ENCODE results near the gene ZNF823. TPM values are rescaled to one million over a fixed set of nuclear protein-coding genes. Genes with fewer than 3 reads are reported as not detected.

Gene ZNF823
- total RNA-seq, 1 donor from 2014 or later = 8.5 TPM

- Mint-ChIP-seq H3K36me3 (ENCODE audit: unreplicated experiment) (peaks cover 15% of the 10 kb centered on the region), H3K27me3 (ENCODE audit: unreplicated experiment) (peaks cover 17% of the 10 kb centered on the region), H3K4me1 (ENCODE audit: low read depth, unreplicated experiment) (peaks cover 1% of the 10 kb centered on the region), H3K27ac (ENCODE audit: unreplicated experiment) (peak within 1 kb of the TSS; percentile 98), H3K4me3 (ENCODE audit: unreplicated experiment) (peak within 1 kb of the TSS; percentile 99), H3K9me3 (ENCODE audit: unreplicated experiment) (peaks cover 6% of the 10 kb centered on the region)
- peak; percentile 99 for DNase-seq
- no peak for TF ChIP-seq CTCF (IDR thresholded peaks at IDR 0.05; ENCODE audit: partially characterized antibody, unreplicated experiment)
These were observed 28.1 kb upstream of the ZNF823 start, which contains the start of gene ZNF441 for GRCh38 chr19:11766597-11767591. Gene ZNF441 (plus strand): TSS chr19:11767000. CDS start chr19:11767194, 194 bp downstream.

- DNase-seq = no peak
- Mint-ChIP-seq H3K27me3 (ENCODE audit: unreplicated experiment) (peaks cover 16% of the 10 kb centered on the region), H3K27ac (ENCODE audit: unreplicated experiment) (no peak overlapping the region), H3K4me1 (ENCODE audit: low read depth, unreplicated experiment) (peaks cover 1% of the 10 kb centered on the region), H3K9me3 (ENCODE audit: unreplicated experiment) (peaks cover 6% of the 10 kb centered on the region), H3K36me3 (ENCODE audit: unreplicated experiment) (peaks cover 5% of the 10 kb centered on the region), H3K4me3 (ENCODE audit: unreplicated experiment) (no peak overlapping the region)
- TF ChIP-seq CTCF (IDR thresholded peaks at IDR 0.05; ENCODE audit: partially characterized antibody, unreplicated experiment) = no peak
These were observed 24.9 kb upstream of the ZNF823 start for GRCh38 chr19:11763611-11764010.

GRCh38 chr19:11763117-11763516 lies 24.4 kb upstream of the ZNF823 start:
- Mint-ChIP-seq H3K27ac (ENCODE audit: unreplicated experiment) (no peak overlapping the region), H3K4me3 (ENCODE audit: unreplicated experiment) (no peak overlapping the region), H3K4me1 (ENCODE audit: low read depth, unreplicated experiment) (peaks cover 1% of the 10 kb centered on the region), H3K27me3 (ENCODE audit: unreplicated experiment) (peaks cover 12% of the 10 kb centered on the region), H3K36me3 (ENCODE audit: unreplicated experiment) (peaks cover 5% of the 10 kb centered on the region), H3K9me3 (ENCODE audit: unreplicated experiment) (peaks cover 6% of the 10 kb centered on the region)
- no peak for DNase-seq
- TF ChIP-seq CTCF (IDR thresholded peaks at IDR 0.05; ENCODE audit: partially characterized antibody, unreplicated experiment) = no peak

GRCh38 chr19:11759805-11760204 lies 21.1 kb upstream of the ZNF823 start:
- H3K36me3 Mint-ChIP-seq (ENCODE audit: unreplicated experiment) = peaks cover 12% of the 10 kb centered on the region
- no peak for DNase-seq
- peaks cover 2% of the 10 kb centered on the region for H3K27me3 Mint-ChIP-seq (ENCODE audit: unreplicated experiment)
- H3K4me3 Mint-ChIP-seq (ENCODE audit: unreplicated experiment) = no peak overlapping the region
- H3K9me3 Mint-ChIP-seq (ENCODE audit: unreplicated experiment) = peaks cover 1% of the 10 kb centered on the region
- no peaks in the 10 kb centered on the region for H3K4me1 Mint-ChIP-seq (ENCODE audit: low read depth, unreplicated experiment)
- no peak for TF ChIP-seq CTCF (IDR thresholded peaks at IDR 0.05; ENCODE audit: partially characterized antibody, unreplicated experiment)
- H3K27ac Mint-ChIP-seq (ENCODE audit: unreplicated experiment) = no peak overlapping the region

GRCh38 chr19:11756965-11757364 lies 18.2 kb upstream of the ZNF823 start:
- H3K36me3 Mint-ChIP-seq (ENCODE audit: unreplicated experiment) = peaks cover 9% of the 10 kb centered on the region
- H3K9me3 Mint-ChIP-seq (ENCODE audit: unreplicated experiment) = peaks cover 3% of the 10 kb centered on the region
- TF ChIP-seq CTCF (IDR thresholded peaks at IDR 0.05; ENCODE audit: partially characterized antibody, unreplicated experiment) = no peak
- no peak overlapping the region for H3K27ac Mint-ChIP-seq (ENCODE audit: unreplicated experiment)
- DNase-seq = no peak
- H3K4me1 Mint-ChIP-seq (ENCODE audit: low read depth, unreplicated experiment) = no peaks in the 10 kb centered on the region
- no peak overlapping the region for H3K4me3 Mint-ChIP-seq (ENCODE audit: unreplicated experiment)
- H3K27me3 Mint-ChIP-seq (ENCODE audit: unreplicated experiment) = no peaks in the 10 kb centered on the region

Data from glutamatergic neuron (in vitro differentiated cells).